B cell (primary cell): ENCODE results near the gene ADAMTSL2. TPM values are rescaled to one million over a fixed set of nuclear protein-coding genes. Genes with fewer than 3 reads are reported as not detected.

ENCODE experiments used
- ATAC-seq: fragments of 200-7000 bp; cut with Tn5 transposase; one replicate; pipeline ENCODE4 v1.10.0; 2021; ENCODE audit warnings: low read depth, mild to moderate bottlenecking, moderate number of reproducible peaks, moderate library complexity
- CTCF ChIA-PET: fragments of 350-600 bp; sonication (Branson Sonifier 250); formaldehyde crosslinking; loops from one replicate; lab custom pipeline; 2021; ENCODE audit warnings: antibody characterized with exemption, inconsistent platforms; lab: Charles Lee
- POLR2A ChIA-PET: fragments of 350-600 bp; sonication (Branson Sonifier 250); formaldehyde crosslinking; loops from one replicate; lab custom pipeline; 2021; ENCODE audit warnings: antibody characterized with exemption; lab: Charles Lee
- DNase-seq: peaks from one replicate; pipeline ENCODE4 v3.0.0; 2013
- H2AFZ ChIP-seq: 2 replicates; pipeline ENCODE4 v1.6.1; 2012; ENCODE audit warnings: mild to moderate bottlenecking, low read depth, low read length; ENCODE audit not compliant: insufficient read depth, poor library complexity, severe bottlenecking
- H3K27ac ChIP-seq, 2 donors: 1 replicate in 1 of 2; 2 replicates in 1 of 2; pipeline ENCODE4 v1.5.1; 2012 to 2013; ENCODE audit warnings: low read length in 2 of 2, mild to moderate bottlenecking in 2 of 2, moderate library complexity in 1 of 2
- H3K27me3 ChIP-seq, 4 experiments: fragments of 200-600 bp in 1 of 4; sonication (generic) in 1 of 4; replicated peaks in 1 of 4; 1 replicate in 2 of 4; 2 replicates in 2 of 4; pipeline versions ENCODE4 v1.6.1 to v1.7.0; 2013 to 2016; ENCODE audit warnings: low read length in 3 of 4, mild to moderate bottlenecking in 2 of 4, mixed read lengths in 1 of 4, moderate library complexity in 1 of 4; ENCODE audit not compliant: insufficient read depth in 4 of 4, control insufficient read depth in 3 of 4; ENCODE audit errors: control extremely low read depth in 1 of 4
- H3K36me3 ChIP-seq, 2 experiments: replicated peaks in 1 of 2; 1 replicate in 1 of 2; 2 replicates in 1 of 2; pipeline versions ENCODE4 v1.6.1 to v1.7.1; 2013; ENCODE audit warnings: low read length in 1 of 2; ENCODE audit not compliant: insufficient read depth in 2 of 2, control insufficient read depth in 1 of 2; ENCODE audit errors: control extremely low read depth in 1 of 2, extremely low read depth in 1 of 2
- H3K4me1 ChIP-seq, 2 donors: fragments of 200-600 bp in 1 of 2; sonication (generic) in 1 of 2; 1 replicate in 1 of 2; 2 replicates in 1 of 2; pipeline versions ENCODE4 v1.5.1 to v1.6.1; 2013 to 2017; ENCODE audit warnings: low read length in 2 of 2; ENCODE audit not compliant: control insufficient read depth in 2 of 2, insufficient read depth in 2 of 2
- H3K4me2 ChIP-seq: replicated peaks from 2 replicates; pipeline ENCODE3; 2012; ENCODE audit warnings: mild to moderate bottlenecking, low read depth, low read length; ENCODE audit not compliant: poor library complexity, severe bottlenecking
- H3K4me3 ChIP-seq, 5 experiments: fragments of 200-600 bp in 1 of 5; sonication (generic) in 1 of 5; 1 replicate in 3 of 5; 2 replicates in 2 of 5; pipeline versions ENCODE4 v1.5.1 to v1.7.0; 2011 to 2016; ENCODE audit warnings: low read length in 4 of 5, mild to moderate bottlenecking in 4 of 5, low read depth in 2 of 5, control low read depth in 1 of 5, moderate library complexity in 1 of 5; ENCODE audit not compliant: insufficient read depth in 1 of 5; ENCODE audit errors: control extremely low read depth in 1 of 5, extremely low read depth in 1 of 5
- H3K79me2 ChIP-seq: fragments of 200-600 bp; sonication (generic); one replicate; pipeline ENCODE4 v1.6.0; 2016; ENCODE audit warnings: low read length; ENCODE audit not compliant: control insufficient read depth, insufficient read depth
- H3K9ac ChIP-seq: fragments of 200-600 bp; sonication (generic); 2 replicates; pipeline ENCODE4 v1.6.1; 2017; ENCODE audit warnings: mild to moderate bottlenecking, low read length, moderate library complexity
- H3K9me3 ChIP-seq, 3 donors: one replicate each; pipeline versions ENCODE4 v1.6.1 to v1.7.1; 2013; ENCODE audit warnings: low read length in 2 of 3; ENCODE audit not compliant: control insufficient read depth in 2 of 3, insufficient read depth in 1 of 3; ENCODE audit errors: control extremely low read depth in 1 of 3
- H4K20me1 ChIP-seq: 2 replicates; pipeline ENCODE4 v1.6.0; 2012; ENCODE audit warnings: mild to moderate bottlenecking, low read length; ENCODE audit not compliant: insufficient read depth, control insufficient read depth, poor library complexity, severe bottlenecking
- H3K27ac Mint-ChIP-seq: one replicate; pipeline ENCODE4 v1.8.0; 2021; ENCODE audit warnings: mixed read lengths
- H3K27me3 Mint-ChIP-seq: one replicate; pipeline ENCODE4 v1.8.0; 2021; ENCODE audit warnings: mixed read lengths
- H3K4me1 Mint-ChIP-seq: one replicate; pipeline ENCODE4 v1.8.0; 2021; ENCODE audit warnings: mixed read lengths
- H3K4me3 Mint-ChIP-seq: one replicate; pipeline ENCODE4 v1.8.0; 2021; ENCODE audit warnings: mixed read lengths
- H3K9me3 Mint-ChIP-seq: one replicate; pipeline ENCODE4 v1.8.0; 2022; ENCODE audit warnings: mixed read lengths; ENCODE audit not compliant: insufficient read depth
- EZH2 ChIP-seq: IDR thresholded peaks from 2 replicates; pipeline ENCODE4 v1.6.1; 2012; ENCODE audit warnings: borderline replicate concordance, low read depth, mild to moderate bottlenecking, moderate library complexity, low read length; ENCODE audit not compliant: insufficient read depth, poor library complexity, severe bottlenecking
- WGBS: methylation state at CpG from one replicate; pipeline ENCODE4 v1.1.5; 2013; ENCODE audit warnings: missing lambda C conversion rate; ENCODE audit not compliant: insufficient coverage; 5-methylcytosine and 5-hydroxymethylcytosine counted together
- intact Hi-C: fragments of 100-400 bp; cut with micrococcal nuclease; formaldehyde crosslinking; loops from one replicate; pipeline ENCODE4 v1.10.0; 2022
- polyA plus RNA-seq: library from polyadenylated mRNA; depleted of rRNA; stranded (reverse); fragments of >200 nt; gene quantifications from 2 replicates; pipeline ENCODE4 v1.2.3, GENCODE V29; 2012
- total RNA-seq, 2 donors: library from RNA; stranded (reverse); fragments of 120-200 nt in 1 of 2; gene quantifications; 1 replicate in 1 of 2; 2 replicates in 1 of 2; pipeline versions ENCODE4 v1.2.3 to v1.2.4, GENCODE V29; 2013 to 2022
- TF ChIP-seq, protein P1 (sequence below): fragments of 200-600 bp; IDR thresholded peaks from one replicate; pipeline ENCODE4 v1.8.0; 2022; ENCODE audit warnings: antibody characterized with exemption, mild to moderate bottlenecking

ADAMTSL2 gene
- total and polyA plus RNA-seq, 2 donors (not counting 1 experiment from before 2014, with no cell fraction given): 0.03 TPM; not detected in 1

DNA sequence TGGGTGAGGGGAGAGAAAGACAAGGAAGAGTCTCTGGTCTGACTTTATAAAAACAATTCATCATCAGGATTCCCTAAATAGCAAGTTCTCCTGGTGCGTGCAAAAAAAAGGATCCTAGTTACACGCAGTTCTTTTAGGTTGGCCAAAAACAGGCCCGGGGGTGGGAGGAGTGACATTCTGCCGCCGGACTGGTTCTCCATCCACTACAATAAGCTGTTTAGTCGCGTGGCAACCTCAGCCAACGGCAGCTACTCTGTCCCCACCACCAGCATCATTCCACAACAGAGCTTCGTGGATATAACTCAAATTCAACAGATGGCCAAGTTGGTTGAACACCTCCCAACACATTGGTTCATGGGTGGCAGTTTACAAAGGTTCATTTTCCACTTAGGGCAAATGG, 77.5 kb downstream of the ADAMTSL2 start:
- Histone ChIP-seq H3K4me2 (no peak overlapping the region), H3K27me3 (peaks cover 0 to 38% (median 8%) of the 10 kb centered on the region in 4 experiments), H2AFZ (no peak overlapping the region), H3K36me3 (no peaks in the 10 kb centered on the region), H3K9ac (no peak overlapping the region), H3K4me3 (no peak overlapping the region), H3K9me3 (peaks cover 0 to 5% (median 0%) of the 10 kb centered on the region in 3 donors), H3K4me1 (no peaks in the 10 kb centered on the region), H3K27ac (no peak overlapping the region), H4K20me1 (no peaks in the 10 kb centered on the region), H3K79me2 (no peaks in the 10 kb centered on the region)
- Mint-ChIP-seq H3K4me1 (no peaks in the 10 kb centered on the region), H3K4me3 (no peak overlapping the region), H3K9me3 (no peaks in the 10 kb centered on the region), H3K27me3 (peaks cover 36% of the 10 kb centered on the region), H3K27ac (no peak overlapping the region)
- DNase-seq (no peak), ATAC-seq (no peak)
- POLR2A ChIA-PET: no interaction called here
- CTCF ChIA-PET: no interaction called here
- no peak for TF ChIP-seq EZH2
- TF ChIP-seq, protein P1, sequence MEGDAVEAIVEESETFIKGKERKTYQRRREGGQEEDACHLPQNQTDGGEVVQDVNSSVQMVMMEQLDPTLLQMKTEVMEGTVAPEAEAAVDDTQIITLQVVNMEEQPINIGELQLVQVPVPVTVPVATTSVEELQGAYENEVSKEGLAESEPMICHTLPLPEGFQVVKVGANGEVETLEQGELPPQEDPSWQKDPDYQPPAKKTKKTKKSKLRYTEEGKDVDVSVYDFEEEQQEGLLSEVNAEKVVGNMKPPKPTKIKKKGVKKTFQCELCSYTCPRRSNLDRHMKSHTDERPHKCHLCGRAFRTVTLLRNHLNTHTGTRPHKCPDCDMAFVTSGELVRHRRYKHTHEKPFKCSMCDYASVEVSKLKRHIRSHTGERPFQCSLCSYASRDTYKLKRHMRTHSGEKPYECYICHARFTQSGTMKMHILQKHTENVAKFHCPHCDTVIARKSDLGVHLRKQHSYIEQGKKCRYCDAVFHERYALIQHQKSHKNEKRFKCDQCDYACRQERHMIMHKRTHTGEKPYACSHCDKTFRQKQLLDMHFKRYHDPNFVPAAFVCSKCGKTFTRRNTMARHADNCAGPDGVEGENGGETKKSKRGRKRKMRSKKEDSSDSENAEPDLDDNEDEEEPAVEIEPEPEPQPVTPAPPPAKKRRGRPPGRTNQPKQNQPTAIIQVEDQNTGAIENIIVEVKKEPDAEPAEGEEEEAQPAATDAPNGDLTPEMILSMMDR: no peak
- WGBS: 91% methylated on average over 9 of the region's 9 CpGs
- intact Hi-C loops: no loop called here

DNA sequence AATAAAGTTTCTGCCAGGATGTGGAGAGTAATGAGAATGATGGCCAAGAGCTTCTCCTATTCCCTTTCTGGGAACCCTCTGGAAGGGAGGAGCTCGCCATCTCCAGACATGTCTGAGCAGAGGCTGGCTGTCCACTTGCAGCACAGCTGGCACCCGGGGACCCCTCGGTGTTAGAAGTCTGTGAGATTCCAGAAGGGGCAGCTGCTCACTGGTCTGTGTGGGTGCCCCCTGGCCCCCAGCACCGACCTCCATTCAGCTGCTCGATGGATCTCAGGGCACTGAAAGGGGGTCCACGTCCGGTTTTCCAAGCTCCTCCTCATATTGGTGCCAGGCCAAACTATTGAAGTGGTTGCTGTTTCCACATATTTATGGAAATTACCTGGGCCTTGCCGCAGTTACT, 78.3 kb downstream of the ADAMTSL2 start:
- ChIA-PET CTCF (no interaction called here), POLR2A (interaction anchor here (0.6 kb wide), 1 partner anchor 620 kb away, joined by 3 read pairs; no protein-coding TSS in a partner anchor)
- peaks cover 30% of the 10 kb centered on the region for H3K27me3 Mint-ChIP-seq
- H3K9me3 Mint-ChIP-seq: no peaks in the 10 kb centered on the region
- DNase-seq: no peak
- no peaks in the 10 kb centered on the region for H3K79me2 ChIP-seq
- intact Hi-C loops: no loop called here
- no peaks in the 10 kb centered on the region for H3K4me1 ChIP-seq
- H3K27ac ChIP-seq: no peak overlapping the region
- 79% methylated on average over 8 of the region's 8 CpGs for WGBS
- H3K4me3 Mint-ChIP-seq: no peak overlapping the region
- no peaks in the 10 kb centered on the region for H3K36me3 ChIP-seq
- H3K9me3 ChIP-seq: peaks cover 0 to 3% (median 0%) of the 10 kb centered on the region in 3 donors
- ATAC-seq: no peak
- no peak overlapping the region for H3K4me2 ChIP-seq
- no peak overlapping the region for H3K4me3 ChIP-seq
- TF ChIP-seq, protein P1: no peak
- no peak for TF ChIP-seq EZH2
- no peak overlapping the region for H2AFZ ChIP-seq
- no peak overlapping the region for H3K9ac ChIP-seq
- peaks cover 0 to 35% (median 8%) of the 10 kb centered on the region in 4 experiments for H3K27me3 ChIP-seq
- H3K27ac Mint-ChIP-seq: no peak overlapping the region
- H3K4me1 Mint-ChIP-seq: no peaks in the 10 kb centered on the region
- no peaks in the 10 kb centered on the region for H4K20me1 ChIP-seq
